Mesenteric fat pad (tissue), 1 donor: ENCODE data around the gene MORN1. TPM values are rescaled to one million over a fixed set of nuclear protein-coding genes. Genes with fewer than 3 reads are reported as not detected.
"Not testable (repeated sequence)": the region's sequence is repeated elsewhere in the genome, so short reads cannot be mapped to it uniquely, and the experiment has no call there.

Experiments used
- DNase-seq: peaks from one replicate; pipeline ENCODE4 v3.0.0-alpha.2; 2020; ENCODE audit warnings: low spot score
- total RNA-seq: library from RNA; stranded (reverse); fragmentation: NEBNext Ultra II Directional; extraction: Animal tissue kit (Norgen Biotek cat#: 25700); gene quantifications from one replicate; pipeline ENCODE4 v1.2.1, GENCODE V29; 2021
- donor health status: DM: yes; HTN: yes; CAD: no.

Gene MORN1
- total RNA-seq, 1 donor from 2014 or later: 4.4 TPM

DNA sequence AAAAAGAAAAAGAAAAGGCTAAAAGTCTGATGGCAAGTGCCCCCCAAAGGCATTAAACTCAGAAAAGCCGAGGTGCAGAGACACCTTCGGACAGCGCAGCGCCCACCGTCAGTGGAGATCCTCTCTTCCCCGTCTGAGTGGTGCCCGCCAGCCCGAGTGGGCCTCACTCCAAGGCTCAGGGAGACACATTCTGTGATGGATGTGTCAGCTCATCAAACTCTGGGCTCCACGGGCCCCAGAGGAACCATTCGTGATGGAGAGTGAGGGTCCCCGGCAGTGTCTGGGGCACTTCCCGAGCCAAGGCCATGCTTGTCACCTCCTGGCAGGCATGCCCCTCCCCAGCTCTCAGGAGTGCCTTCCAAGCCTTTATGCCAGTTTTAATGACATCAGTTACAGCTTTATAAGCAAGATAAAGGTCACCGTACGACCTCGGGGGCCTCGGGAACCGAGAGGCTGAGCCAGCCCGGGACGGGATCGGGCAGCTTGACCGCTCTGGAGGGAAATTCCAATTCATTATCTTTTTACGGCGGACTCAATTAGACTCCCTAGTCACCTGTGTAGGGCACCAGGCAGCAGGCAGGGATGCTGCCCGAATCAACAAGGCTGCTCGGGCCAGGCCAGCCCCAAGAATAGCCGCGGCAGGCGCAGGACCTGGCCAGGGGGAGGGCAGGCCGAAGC lies 49.5 kb downstream of the MORN1 start:
- no peak for DNase-seq

DNA sequence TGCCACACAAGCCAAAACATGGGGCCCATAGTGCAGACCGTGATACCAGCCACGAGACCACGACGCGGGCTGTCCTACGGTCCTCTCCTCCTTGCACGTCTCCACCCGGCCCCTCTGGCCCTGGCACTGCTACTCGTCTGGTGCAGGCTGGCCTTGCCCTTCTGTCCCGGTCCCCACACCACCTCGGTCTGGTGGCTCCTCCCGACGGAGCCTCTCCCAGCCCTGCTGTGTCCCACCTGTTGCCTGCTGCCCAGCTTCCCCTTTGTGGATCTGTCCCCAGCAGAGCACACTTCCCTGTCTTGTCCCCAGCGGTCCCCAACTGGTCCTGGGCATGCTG lies 50.5 kb downstream of the MORN1 start:
- DNase-seq: no peak

DNA sequence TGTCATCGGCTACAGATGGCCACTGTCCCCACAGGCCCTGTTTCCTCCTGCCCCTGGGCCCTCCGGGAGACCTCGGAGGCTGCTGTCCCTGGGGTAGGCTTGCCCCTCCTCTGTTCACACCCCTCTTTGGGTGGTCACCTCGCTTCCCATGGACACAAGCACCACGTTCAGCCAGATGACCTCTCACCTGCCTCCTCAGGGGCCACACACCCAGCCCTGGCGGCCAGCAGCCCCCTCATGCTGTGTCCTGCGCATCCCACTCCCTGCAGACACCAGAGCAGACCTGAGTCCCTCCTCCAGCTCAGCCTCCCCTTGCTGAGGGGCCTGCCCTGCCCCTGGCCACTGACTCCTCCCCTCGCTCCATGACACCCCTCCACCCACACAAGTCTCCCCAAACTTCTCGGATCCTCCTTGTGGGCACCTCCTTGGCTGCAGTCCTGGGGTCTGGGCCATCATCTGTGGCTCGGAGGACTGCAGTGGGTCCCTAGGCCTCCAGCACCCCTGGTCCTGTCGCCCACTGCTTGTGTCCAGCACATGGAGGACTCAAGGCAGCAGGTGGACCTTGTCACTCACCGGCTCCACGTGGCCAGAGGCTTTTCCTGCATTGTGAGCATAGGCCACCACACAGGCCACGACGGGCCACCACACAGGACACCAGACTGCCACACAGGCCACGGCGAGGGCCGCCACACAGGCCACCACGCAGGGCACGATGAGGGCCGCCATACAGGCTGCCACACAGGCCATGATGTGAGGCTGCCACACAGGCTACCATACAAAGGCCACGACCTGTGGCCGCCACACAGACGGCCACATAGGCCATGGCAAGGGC lies 51.1 kb downstream of the MORN1 start:
- no peak for DNase-seq

DNA sequence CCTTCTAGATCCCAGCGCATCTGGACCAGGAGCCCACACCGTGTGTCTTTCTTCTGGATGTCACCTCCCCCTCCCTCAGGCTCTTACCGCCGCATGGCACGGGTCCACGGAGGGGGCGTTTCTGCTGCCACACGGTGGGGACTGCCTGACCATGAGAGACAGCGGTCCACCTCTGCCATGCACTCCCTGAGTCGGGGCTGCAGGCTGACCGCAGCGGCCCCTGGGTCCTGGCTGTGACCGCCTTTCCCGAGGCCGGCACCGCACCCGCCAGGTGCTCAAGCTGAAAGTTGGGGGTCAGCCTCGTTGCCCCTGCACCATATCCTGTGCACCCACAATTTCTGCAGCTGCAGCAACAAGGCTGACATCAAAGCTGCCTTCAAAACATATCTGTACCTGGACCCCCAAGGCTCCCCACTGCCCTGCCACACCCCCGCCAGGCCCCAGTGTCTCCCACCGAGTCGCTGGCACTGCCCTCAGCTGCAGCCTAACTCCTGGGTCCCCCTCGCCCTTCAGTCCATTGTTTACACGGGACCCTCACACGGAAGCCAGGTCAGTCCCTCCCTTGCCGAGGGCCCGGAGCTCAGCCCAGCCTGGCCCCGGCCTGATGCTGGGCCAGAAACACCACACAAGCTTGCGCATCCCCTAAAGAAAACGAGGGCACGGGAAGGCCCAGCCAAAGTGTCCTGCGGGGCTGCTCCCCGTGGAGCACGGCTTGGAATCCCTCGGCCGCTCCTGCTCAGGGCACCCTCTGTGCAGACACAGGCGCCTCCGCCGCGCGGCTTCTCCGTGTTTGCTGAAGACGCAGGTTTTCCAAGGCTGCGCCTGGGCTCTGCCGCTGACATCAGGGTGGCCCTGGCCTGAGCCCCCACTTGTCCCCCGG lies 51.9 kb downstream of the MORN1 start:
- DNase-seq: no peak

DNA sequence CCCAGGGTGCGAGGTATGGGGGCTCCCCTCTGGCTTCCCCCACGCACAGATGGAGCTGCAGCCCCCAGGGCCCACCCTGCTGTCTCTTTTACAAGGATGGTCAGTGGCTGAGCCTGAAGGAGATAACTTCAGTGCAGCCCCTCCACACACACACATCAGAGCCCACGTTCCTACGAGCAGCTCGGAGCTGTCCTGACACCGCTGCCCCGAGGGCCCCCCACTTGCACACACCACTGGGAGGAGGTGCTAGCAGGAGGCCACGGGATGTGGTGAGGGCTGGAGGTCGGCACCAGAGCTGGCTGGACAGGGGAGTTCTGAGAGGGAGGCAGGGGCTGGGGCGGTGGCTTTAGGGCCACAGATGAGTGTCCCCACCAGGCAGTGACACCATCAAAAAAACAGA lies 53.9 kb downstream of the MORN1 start:
- no peak for DNase-seq

DNA sequence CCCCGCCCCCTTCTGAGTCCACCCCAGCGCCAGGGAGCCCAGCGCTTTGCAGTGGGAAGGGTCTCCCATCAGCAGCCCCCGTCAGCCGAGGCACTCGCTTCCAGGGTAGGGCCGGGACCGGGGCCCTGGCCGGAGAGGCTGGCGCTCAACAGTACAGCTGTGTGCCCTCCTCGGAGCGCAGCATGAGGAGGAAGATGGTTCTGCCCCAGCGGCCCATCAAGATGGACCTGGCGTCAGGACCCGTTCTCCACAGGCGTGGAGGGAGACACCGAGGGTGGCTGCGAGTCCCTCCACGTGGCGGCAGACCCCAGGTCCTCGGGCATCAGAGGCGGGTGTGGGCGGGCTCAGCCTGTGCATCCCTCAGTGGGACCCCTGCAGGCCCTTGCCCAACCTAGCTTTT lies 54.3 kb downstream of the MORN1 start:
- DNase-seq: no peak

DNA sequence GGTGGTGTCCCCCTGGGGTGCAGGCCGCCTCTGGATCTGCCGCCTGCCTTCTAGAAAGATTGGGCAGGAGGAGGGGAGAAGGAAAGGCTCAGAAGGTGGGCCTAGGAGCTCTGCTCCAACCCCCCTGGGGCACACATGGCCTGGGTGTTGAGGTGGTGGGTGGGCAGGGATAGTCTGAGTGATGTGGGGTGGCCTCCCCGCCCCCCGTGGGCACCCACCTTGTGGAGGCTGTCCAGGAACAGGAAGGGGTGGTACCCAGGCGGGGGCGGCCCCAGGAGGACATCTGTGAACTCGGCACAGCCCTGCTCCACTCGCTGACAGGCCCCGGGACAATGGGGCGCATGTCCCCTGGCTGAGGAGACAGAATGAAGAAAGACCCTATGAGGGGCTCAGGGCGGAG lies 54.9 kb downstream of the MORN1 start:
- no peak for DNase-seq

DNA sequence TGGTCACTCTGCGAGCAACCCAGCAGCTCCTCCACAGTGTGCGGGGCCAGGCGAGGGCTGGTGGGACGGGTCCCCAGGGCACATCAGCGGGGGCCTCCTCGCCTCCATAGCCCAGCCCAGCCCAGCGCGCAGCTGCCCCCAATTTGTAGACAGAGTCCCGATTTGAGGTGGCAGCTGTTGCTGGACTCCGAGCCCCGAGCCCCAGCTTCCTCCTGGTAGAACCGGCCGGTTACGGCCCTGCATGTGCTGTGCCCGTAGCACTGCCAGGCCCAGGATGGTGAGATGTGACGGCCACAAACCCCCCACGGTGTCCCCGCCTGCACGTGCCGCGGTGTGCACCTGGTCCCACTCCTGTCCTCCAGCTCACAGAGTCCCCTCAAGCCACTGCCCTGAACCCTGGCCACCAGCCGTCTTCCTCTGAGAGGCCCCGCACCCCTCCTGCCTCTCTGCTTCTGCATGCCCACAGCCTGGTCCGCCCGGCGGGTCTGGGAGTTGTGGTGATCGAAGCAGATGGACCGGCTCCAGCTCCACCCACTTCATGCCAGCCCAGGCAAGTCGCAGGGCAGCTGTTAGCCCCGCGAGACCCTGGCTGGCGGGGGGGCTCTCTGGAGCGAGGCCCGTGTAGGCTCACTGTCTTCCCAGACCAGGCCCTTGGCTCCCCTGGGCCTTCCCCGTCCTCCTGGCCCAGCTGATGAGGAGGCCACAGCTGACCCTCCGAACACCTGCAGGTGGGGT lies 55.5 kb downstream of the MORN1 start:
- no peak for DNase-seq

DNA sequence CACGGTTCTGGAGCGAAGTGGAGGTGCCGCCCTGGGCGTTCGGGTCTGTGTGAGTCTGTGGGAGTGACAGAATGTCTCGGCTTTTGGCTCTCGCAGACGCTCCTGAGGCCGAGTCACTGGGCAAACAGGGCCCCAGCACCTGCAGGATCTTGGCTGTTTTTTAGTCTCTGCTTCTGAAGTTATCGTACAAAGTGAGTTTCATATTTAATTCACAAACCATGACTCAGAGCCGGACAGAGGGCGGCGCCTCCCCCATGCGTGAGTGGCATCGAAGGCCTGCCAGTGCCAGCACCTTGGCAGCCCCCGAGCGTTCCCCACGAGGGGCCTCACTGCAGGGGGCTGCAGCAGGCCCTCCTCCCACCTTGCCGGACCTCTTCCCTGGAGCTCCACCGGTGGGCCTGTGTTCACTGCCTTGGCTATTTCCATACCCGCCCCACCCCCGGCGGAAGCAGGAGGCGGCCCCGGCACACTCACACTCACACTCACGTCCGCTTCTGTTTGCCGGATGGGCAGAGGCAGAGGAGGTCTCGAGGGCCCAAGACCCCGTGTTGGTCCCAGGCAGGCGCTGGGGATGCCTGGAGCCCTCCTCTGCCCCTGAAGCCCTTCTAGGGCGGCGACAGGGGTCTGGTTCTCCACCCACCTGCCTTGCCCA lies 56.3 kb downstream of the MORN1 start:
- no peak for DNase-seq

DNA sequence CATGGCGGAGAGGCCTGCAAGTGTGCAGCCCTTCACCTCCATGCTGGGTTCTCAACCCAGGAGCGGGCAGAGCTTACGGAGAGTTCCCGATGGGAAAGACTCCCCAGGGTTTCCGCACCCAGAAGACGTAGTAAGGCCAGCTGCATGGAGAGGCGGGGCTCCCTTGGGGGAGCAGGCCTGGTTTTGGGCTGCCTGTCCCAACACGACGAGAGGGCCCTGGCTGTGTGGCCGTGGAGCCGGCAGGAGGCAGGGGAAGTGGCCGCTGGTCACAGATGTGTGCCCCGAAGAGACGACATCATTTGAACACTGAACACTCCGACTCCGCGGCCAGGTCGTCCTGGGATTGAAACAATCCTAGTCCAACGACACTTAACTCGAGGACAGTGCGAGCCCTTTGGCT lies 57.0 kb downstream of the MORN1 start:
- DNase-seq: no peak

DNA sequence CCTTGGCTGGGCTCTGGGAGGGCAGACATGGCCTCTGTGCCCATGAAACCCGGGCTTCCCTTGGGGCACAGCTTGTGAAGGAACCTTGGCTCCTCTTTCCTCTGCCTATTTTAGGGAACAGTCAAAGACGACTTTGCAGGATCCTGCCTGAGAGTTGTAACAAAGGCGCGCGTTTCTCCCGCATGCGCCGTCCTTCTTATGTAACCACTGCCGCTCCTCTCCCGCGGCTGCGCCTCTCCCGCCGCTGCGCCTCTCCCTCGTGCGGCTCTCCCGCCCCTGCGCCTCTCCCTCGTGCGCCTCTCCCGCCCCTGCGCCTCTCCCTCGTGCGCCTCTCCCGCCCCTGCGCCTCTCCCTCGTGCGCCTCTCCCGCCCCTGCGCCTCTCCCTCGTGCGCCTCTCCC lies 59.8 kb downstream of the MORN1 start:
- DNase-seq: not testable (repeated sequence)

DNA sequence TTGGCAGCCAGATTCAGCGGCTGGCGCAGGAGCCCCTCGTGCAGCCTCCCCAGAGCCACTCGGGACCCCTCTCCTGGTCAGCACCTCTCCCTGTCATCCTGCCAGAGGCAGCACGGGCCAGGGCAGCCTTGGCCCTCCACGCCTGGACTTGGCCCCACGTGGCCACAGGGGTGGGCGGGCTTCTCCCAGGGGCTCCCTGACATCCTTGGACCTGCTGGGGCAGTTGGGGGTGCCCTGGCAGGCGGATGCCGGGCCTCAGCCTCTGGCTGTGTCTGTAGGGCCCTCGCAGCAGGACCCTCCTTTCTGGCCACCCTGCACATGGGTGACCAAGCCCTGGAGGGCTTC lies 60.2 kb downstream of the MORN1 start:
- DNase-seq: no peak

DNA sequence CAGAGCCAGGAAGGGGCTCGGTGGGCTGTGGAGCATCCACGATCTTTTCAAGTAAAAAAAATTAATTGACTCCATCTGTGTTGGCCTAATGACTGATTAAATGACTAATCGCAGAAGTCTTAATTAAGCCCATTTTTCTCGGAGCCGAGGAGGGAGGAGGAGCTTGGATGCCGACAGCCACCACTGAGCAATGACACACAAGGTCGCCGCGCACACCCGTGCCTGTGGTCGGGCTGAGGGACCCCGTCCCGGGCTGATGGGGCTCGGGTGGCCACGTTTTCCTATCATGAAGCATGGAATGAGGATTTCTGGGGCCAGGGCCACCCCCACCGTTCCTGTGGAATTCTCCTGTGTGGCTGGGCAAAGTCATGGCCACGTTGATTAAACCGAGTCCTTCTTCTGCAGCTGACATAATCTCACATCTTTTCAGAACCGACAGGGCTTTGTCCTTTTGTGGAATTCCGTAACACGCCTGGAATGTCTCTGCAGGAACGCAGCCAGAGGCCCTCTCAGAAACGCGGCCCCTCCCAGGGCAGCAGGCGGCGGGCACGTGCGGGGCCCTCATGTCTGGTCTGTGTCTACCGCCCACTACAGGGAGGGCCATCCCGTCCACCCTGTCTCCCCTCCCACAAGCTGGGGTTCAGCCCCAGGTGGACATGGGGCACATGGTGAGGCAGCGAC lies 60.7 kb downstream of the MORN1 start:
- DNase-seq: no peak

DNA sequence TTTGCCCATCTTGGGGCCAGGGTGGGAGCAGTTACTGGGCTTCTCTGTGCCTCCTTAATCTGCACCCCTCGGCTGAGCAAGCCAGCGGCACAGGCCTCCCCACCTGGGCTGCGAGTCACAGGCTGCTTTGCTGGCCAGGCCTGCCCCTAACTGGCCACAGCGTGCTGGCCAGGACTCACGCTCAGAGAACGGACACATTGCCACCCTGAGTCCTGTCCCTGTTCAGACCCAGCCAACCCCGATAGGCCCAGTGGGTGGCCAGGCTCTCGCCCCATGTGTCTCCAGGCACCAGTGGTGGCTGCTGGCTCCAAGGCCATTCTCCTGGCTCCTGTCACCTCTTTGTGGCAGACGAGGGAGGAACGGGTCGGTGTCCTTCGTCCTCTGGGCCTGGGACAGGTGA lies 61.3 kb downstream of the MORN1 start:
- no peak for DNase-seq

DNA sequence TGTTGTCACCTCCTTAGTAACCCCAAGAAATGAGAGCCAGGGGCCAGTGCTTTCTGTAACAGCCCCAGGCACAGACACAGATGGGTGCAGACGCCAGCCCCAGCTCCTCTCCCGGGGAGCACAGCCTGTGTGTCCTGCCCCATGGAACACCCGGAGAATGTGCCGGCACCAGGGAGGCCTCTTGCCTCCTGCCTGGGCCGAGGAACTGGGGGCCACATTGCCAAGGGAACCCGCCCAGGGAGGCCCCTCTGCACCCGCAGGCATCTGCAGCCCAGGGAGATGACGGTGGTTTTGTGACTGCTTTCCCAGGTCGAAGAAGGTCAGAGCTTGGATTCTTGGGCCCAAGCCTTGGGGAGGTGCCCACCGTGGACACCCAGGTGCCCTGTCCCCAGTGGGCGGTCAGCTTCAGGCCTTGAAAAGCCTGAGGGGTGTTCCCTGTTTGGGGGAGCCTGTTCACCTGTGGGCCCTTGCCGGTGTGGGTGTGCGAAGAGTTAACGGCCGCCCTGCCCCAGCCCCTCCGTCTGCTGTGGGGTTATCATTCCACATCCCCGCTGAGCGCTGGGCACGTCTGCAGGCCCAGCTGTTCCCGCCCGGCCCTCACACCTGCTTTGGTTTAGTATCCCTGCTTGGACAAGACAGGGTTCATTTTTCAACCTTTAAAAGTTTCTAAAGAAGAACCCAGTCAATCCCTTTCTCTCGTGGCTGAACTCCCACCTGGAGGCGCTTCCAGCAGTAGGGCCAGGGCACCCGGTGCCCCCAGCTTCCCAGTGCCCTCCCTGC lies 62.5 kb downstream of the MORN1 start:
- DNase-seq: no peak

DNA sequence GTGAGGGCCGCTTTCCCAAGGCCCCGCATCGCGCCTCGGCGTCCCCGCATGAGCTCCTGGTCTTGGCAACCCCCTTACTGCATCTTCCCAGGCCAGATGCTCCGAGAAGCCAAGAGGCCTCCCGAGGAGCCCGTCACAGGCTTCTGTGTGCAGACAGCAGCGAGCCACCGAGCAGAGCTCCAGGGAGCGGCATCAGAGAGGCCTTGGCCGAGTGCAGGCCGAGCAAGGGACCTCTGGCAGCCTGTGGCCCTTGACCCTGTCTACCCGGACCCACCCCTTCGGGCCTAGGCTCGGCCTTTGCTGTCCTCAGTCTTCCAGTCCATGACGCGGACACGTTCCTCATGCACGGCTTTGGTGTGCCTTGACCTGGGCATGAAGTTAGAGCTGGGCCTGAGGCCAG lies 63.5 kb downstream of the MORN1 start:
- no peak for DNase-seq

DNA sequence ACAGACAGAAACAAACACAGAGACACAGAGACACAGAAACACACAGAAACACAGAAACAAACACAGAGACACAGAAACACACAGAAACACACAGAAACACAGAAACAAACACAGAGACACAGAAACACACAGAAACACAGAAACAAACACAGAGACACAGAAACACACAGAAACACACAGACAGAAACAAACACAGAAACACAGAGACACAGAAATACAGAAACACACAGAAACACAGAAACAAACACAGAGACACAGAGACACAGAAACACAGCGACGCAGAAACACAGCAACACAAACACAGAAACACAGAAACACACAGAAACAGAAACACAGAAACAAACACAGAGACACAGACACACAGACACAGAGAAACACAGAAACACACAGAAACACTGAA lies 64.2 kb downstream of the MORN1 start:
- DNase-seq: not testable (repeated sequence)

DNA sequence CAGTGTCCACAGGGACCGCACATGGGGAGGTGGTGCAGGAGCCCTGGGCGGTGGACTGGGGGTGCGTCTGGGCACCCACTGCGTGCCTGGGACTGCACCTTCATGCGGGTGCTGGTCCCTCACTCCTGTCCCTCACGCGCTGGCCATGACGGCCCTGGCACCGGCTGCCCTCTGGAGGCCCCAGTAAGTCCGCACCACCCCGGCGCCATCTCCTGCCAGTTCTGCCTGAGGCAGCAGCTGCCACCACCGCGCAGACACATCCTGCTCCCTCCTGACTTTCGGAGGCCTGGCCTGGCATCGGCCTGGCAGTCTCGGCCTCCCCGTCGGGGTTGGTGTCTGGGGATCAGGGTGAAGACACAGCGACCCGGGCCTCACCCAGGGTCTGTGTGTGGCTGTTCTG lies 64.8 kb downstream of the MORN1 start:
- no peak for DNase-seq

DNA sequence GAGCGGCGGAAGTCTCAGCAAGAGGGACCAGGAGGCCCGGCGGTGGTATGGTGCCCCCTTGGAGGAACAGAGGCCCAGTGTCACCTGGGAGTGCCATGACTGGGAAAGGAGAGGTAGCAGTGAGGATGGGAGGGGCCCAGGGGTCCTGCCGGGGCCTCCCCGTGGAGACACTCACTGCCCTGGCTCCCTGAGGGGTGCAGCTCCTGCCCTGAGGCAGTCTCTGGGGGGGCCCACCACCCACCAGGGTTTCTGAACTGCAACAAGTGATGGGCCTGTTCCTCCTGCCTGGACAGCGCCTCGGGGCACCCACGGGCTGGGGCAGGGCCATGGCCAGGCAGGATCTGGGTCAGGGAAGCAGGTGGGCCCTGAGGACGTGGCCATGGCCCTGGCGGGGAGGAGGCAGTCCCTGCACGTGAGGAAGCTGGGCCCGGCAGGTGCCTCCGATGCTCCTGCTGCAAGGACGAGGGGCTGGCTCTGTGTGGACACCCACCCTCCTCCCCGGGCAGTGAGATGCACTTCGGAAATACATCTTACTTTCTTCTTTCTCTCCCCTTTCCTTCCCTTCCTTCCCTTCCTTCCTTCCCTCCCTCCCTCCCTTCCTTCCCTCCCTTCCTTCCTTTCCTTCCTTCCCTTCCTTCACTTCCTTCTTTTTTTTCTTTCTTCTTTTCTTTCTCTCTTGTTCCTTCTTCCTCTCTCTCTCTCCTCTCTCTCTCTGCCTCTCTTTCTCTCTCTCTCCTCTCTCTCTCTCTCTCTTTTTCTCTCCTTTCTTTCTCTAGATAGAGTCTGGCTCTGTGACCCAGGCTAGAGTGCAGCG lies 66.6 kb downstream of the MORN1 start:
- DNase-seq: no peak
